VCaP (cell line): ENCODE measurements around the gene TNFAIP3.

Source experiments
- H3K27ac ChIP-seq: fragments of 450-650 bp; 2 replicates; pipeline ENCODE4 v1.5.1; 2017
- CTCF ChIP-seq: fragments of 450-650 bp; conservative IDR thresholded peaks from 2 replicates; pipeline ENCODE4 v1.5.1; 2017; ENCODE audit warnings: mild to moderate bottlenecking, moderate library complexity

TNFAIP3 gene

GRCh38 chr6:137903274-137903932 lies 36.3 kb downstream of the TNFAIP3 start:
- TF ChIP-seq CTCF = no peak
- H3K27ac ChIP-seq = no peak overlapping the region

DNA sequence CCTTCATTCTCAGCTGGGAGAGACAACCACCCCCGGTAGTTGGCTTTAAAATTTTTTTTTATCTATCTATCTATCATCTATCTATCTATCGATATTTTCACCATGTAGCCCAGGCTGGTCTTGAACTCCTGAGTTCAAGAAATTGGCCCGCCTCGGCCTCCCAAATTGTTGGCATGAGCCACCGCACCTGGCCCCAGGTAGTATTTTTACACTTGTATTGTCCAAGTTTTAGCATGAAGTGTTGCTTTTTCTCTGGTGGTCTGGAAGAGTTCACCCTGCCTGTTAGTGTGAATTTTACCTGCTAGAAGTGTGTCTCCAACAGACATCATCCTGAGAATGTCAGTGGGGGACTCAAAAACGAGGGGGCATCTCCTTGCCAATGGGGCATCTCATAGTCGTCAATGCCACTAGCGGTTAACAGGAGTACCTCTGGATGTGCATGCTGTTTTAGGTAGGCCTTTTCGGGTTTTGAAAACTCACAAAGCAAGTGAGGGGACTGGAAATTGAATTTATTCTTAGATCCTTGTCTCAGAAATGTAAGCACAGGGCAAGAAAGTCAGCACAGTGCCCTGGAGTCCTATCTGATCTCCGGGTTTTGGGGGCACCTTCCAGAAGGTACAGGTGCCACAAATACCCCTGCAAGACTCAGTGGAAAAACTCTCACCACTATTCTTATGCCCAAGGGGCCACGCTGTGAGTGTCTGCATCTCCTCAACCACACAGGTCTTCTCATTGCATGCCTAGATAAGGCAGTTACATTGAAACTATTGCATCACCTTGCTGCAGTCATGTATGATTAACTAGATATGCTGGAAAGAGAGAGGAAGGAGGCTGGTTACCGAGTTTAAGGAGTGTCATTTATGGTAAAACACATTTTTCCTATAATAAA lies 37.1 kb downstream of the TNFAIP3 start:
- TF ChIP-seq CTCF = no peak
- no peak overlapping the region for H3K27ac ChIP-seq

DNA sequence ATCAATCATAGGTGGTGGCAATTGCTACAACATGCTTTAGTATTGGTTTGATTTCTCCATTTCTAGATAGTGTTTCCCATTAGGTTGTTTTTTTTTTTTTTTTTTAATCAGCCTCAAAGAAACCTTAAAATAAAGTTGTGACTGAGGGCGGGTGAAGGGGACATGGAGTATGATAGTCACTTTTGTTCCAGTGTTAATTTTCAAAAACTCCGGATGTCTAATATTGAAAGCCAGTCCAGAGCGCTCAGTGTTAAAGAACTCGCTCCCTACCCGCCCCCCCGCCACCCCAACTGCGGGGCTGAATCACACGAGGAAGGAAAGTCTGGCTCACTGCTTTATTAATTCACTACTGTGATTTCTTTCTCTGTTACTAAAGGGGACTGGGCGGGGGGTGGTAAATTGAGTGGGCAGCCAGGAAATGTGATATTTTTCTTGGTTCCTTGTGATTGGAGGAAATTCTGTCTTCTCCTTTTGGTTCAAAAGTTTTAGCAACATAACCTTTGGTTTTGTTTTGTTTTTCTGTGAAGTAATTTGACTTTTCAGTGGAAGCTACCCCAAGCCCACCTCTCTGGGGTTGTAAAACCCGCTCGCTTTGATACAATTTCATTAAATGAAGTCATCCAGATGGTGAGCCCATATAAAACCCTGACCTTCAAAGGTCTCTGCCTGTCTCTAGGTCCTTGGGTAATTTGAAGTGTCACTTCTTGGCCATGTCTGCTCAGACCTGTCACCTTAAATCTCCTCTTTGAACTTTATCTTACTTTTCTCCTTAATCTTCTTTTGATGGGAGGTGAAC lies 38.0 kb downstream of the TNFAIP3 start:
- TF ChIP-seq CTCF = no peak
- H3K27ac ChIP-seq = no peak overlapping the region

DNA sequence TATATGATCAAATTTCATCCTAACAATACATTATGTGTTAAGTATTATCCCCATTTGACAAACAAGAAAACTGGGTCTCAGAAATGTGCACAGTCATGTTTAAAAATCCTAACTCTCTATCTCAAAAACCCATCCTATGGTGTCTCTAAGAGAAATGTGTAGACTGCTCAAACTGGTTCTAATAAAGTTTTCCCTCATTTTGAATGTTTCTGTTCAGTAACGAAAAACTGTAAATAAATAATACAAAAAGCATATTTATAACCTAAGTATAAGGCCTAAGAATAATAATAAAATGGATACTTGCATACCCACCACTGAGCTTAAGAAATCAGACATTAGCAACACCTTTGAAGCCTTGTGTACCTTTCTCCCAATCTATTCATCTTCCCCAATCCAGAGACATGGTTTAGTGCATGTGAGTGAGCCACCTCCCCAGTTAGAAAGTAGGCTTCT lies 39.0 kb downstream of the TNFAIP3 start:
- TF ChIP-seq CTCF = no peak
- no peak overlapping the region for H3K27ac ChIP-seq

DNA sequence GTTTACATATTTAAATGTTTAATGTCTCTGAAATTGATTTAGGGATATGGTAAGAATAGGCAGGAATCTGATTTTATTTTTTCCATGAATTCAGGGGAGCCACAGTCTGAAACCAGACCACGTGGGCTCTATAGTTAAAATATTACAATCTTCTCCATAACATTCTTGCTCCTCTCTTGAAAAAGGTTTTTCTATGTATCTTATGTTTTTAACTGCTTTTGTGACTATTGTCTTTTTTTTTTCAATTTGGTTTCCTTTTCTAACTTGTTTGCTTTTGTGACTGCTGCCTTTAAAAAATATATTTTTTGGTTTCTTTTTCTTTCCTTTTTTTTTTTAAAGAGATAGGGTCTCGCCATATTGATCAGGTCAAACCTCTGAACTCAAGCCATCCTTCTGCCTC lies 40.1 kb downstream of the TNFAIP3 start:
- H3K27ac ChIP-seq = no peak overlapping the region
- no peak for TF ChIP-seq CTCF

GRCh38 chr6:137909533-137909932 lies 42.5 kb downstream of the TNFAIP3 start:
- no peak overlapping the region for H3K27ac ChIP-seq
- TF ChIP-seq CTCF = no peak

DNA sequence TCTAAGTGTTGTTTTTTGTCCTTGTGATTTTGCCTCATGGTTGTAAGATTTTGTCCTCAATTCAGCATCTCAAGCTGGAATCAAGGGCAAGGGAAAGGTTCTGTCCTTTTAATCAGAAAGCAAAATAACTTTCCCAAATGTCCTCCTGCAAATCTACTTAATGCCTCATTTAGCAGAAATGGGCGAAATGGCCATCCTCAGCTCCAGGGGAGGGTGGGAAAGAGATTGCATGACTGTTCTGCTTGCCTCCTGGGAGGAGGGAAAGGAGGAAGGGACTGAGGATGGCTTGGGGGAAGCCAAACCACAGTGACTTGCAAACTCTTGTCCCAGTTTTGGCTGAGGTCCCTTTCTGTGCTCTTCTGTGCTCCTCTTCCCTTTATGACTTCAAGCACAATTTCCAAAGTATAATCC lies 43.4 kb downstream of the TNFAIP3 start:
- TF ChIP-seq CTCF = no peak
- H3K27ac ChIP-seq = no peak overlapping the region
